ENCODE data around the gene BIN2. TPM values are rescaled to one million over a fixed set of nuclear protein-coding genes. Genes with fewer than 3 reads are reported as not detected.

Gene BIN2
- total and polyA plus RNA-seq, 9 of the 15 experiments (the other 6 are each of a cell fraction or from before 2014, with no cell fraction given) = 0.04 to 0.39 (median 0.25) TPM; not detected in 1

DNA sequence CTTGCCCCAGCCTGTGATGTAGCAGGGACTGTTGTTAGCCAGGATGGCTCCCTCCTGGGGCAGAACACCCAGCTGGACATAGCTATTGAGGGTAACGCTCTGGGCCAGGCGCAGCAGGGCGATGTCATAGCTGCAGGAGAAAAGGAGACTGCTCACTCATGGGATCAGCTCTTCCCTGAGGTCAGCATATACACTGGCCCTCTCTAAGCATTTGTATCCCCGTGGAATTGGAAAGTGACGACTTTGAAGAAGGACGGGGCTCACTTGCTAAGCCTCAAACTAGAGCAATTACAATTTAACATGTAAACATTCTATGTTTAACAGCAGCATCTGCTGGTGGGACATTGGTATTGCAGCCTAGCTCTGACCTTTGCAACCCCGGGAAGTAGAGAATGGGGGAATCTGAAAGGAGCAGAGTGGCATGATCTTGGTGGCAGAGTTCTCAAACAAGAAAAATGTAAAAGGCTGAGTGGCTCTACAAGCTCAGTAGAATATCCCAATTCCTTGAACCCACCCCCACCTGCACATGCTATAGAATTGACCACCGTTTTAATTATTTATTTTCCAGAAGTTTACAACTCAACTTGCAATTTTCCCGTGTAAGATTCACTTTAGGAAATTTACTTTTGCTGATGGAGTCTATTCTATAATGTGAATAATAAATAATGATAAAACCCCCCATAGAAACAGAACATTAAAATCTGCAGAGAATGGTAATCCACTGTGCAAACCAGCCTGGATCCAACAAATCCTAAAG is 17.5 kb upstream of the BIN2 start (continued):
- TF ChIP-seq, protein P1, sequence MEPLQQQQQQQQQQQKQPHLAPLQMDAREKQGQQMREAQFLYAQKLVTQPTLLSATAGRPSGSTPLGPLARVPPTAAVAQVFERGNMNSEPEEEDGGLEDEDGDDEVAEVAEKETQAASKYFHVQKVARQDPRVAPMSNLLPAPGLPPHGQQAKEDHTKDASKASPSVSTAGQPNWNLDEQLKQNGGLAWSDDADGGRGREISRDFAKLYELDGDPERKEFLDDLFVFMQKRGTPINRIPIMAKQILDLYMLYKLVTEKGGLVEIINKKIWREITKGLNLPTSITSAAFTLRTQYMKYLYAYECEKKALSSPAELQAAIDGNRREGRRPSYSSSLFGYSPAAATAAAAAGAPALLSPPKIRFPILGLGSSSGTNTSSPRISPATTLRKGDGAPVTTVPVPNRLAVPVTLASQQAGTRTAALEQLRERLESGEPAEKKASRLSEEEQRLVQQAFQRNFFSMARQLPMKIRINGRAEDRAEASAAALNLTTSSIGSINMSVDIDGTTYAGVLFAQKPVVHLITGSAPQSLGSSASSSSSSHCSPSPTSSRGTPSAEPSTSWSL (CRISPR knock-in tag; IDR thresholded peaks at IDR 0.05; ENCODE audit: borderline replicate concordance) = no peak
- TF ChIP-seq XRCC4 (IDR thresholded peaks at IDR 0.05; ENCODE audit: extremely low read depth, insufficient read depth, insufficient read length) = no peak
- TF ChIP-seq TCFL5 (CRISPR knock-in tag; conservative IDR thresholded peaks at IDR 0.05) = no peak
- 0 out of 2 replicates have a peak, but pooled peaks have one; percentile 19 for TF ChIP-seq HLTF (IDR thresholded peaks at IDR 0.05)
- TF ChIP-seq ZNF217 (CRISPR knock-in tag; IDR thresholded peaks at IDR 0.05) = no peak
- no peak for TF ChIP-seq PHF20 (IDR thresholded peaks at IDR 0.05; ENCODE audit: partially characterized antibody)
- no peak for TF ChIP-seq ZNF212 (CRISPR knock-in tag; IDR thresholded peaks at IDR 0.05)
- TF ChIP-seq CBX5 (IDR thresholded peaks at IDR 0.05; ENCODE audit: borderline replicate concordance, low read depth) = no peak
- TF ChIP-seq, protein P2, sequence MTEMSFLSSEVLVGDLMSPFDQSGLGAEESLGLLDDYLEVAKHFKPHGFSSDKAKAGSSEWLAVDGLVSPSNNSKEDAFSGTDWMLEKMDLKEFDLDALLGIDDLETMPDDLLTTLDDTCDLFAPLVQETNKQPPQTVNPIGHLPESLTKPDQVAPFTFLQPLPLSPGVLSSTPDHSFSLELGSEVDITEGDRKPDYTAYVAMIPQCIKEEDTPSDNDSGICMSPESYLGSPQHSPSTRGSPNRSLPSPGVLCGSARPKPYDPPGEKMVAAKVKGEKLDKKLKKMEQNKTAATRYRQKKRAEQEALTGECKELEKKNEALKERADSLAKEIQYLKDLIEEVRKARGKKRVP (CRISPR knock-in tag; IDR thresholded peaks at IDR 0.05) = no peak
- TF ChIP-seq XRCC5 (IDR thresholded peaks at IDR 0.05; ENCODE audit: low read depth, low read length) = peak; percentile 51; the same call in 1 of the 2 replicates
- TF ChIP-seq, protein P3, sequence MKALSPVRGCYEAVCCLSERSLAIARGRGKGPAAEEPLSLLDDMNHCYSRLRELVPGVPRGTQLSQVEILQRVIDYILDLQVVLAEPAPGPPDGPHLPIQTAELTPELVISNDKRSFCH (CRISPR knock-in tag; IDR thresholded peaks at IDR 0.05) = no peak
- TF ChIP-seq, protein P3 (tag; IDR thresholded peaks at IDR 0.05) = peak; percentile 38; the same call in 1 of the 2 replicates
- no peak for TF ChIP-seq SNRNP70 (optimal IDR thresholded peaks at IDR 0.05; ENCODE audit: low read depth, low read length)
- no peak for TF ChIP-seq CHCHD3 (CRISPR knock-in tag; IDR thresholded peaks at IDR 0.05)
- TF ChIP-seq FOXJ3 (CRISPR knock-in tag; IDR thresholded peaks at IDR 0.05) = no peak
- TF ChIP-seq POLR2A (conservative IDR thresholded peaks at IDR 0.05) = no peak
- TF ChIP-seq, protein P4, sequence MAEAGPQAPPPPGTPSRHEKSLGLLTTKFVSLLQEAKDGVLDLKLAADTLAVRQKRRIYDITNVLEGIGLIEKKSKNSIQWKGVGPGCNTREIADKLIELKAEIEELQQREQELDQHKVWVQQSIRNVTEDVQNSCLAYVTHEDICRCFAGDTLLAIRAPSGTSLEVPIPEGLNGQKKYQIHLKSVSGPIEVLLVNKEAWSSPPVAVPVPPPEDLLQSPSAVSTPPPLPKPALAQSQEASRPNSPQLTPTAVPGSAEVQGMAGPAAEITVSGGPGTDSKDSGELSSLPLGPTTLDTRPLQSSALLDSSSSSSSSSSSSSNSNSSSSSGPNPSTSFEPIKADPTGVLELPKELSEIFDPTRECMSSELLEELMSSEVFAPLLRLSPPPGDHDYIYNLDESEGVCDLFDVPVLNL (CRISPR knock-in tag; IDR thresholded peaks at IDR 0.05; ENCODE audit: low read depth) = no peak
- TF ChIP-seq NFATC3 (IDR thresholded peaks at IDR 0.05) = 0 out of 2 replicates have a peak, but pooled peaks have one; percentile 28
- no peak for TF ChIP-seq FOXM1 (IDR thresholded peaks at IDR 0.05; ENCODE audit: low read depth)
- no peak for TF ChIP-seq FOXM1 (CRISPR knock-in tag; IDR thresholded peaks at IDR 0.05; ENCODE audit: low read depth)
- TF ChIP-seq TBP (optimal IDR thresholded peaks at IDR 0.05; ENCODE audit: low read depth, low read length) = peak; percentile 26
- TF ChIP-seq ZNF77 (CRISPR knock-in tag; IDR thresholded peaks at IDR 0.05) = no peak
- no peak for TF ChIP-seq TRIM28 (IDR thresholded peaks at IDR 0.05)
- TF ChIP-seq TEAD2 (tag; IDR thresholded peaks at IDR 0.05) = no peak
- TF ChIP-seq NFIX (CRISPR knock-in tag; IDR thresholded peaks at IDR 0.05; ENCODE audit: low read depth) = no peak
- TF ChIP-seq FOSL1 (tag; conservative IDR thresholded peaks at IDR 0.05) = 0 out of 2 replicates have a peak, but pooled peaks have one; percentile 21
- no peak for TF ChIP-seq NR2C2 (CRISPR knock-in tag; IDR thresholded peaks at IDR 0.05)
- TF ChIP-seq NR2C2 (tag; IDR thresholded peaks at IDR 0.05) = peak; percentile 59; the same call in 1 of the 2 replicates
- TF ChIP-seq HMG20A (CRISPR knock-in tag; conservative IDR thresholded peaks at IDR 0.05) = no peak

Measured in K562 (cell line).